NCI-H146 (cell line): ENCODE results near the gene FOS.
"Not testable (repeated sequence)": the region's sequence is repeated elsewhere in the genome, so short reads cannot be mapped to it uniquely, and the experiment has no call there.

Experiments
- DNase-seq: peaks from one replicate; lab custom pipeline; 2025; lab: John Stamatoyannopoulos, UW

The FOS gene

GRCh38 chr14:75294649-75295033, 16.0 kb downstream of the FOS start:
- peak; percentile 20 for DNase-seq

DNA sequence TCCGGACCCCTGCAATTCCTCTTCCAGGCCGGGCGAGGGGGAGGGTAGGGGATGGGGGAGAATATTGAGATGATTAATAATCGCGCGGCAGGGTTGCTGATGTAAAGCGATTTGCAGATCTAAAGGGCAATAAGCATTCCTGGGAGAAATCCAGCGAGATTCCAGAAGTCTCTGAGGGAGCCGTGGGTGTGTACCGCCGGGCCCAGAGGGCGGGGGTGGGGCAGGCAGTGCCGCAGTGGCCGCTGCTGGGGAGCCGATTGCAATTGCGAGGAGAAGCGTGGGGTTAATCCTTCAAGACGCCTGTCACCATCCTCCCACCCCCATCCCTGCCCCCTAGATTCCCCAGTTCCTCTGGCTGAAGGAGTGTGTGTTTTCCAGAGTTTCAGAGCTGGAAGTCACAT, 16.4 kb downstream of the FOS start:
- no peak for DNase-seq

DNA sequence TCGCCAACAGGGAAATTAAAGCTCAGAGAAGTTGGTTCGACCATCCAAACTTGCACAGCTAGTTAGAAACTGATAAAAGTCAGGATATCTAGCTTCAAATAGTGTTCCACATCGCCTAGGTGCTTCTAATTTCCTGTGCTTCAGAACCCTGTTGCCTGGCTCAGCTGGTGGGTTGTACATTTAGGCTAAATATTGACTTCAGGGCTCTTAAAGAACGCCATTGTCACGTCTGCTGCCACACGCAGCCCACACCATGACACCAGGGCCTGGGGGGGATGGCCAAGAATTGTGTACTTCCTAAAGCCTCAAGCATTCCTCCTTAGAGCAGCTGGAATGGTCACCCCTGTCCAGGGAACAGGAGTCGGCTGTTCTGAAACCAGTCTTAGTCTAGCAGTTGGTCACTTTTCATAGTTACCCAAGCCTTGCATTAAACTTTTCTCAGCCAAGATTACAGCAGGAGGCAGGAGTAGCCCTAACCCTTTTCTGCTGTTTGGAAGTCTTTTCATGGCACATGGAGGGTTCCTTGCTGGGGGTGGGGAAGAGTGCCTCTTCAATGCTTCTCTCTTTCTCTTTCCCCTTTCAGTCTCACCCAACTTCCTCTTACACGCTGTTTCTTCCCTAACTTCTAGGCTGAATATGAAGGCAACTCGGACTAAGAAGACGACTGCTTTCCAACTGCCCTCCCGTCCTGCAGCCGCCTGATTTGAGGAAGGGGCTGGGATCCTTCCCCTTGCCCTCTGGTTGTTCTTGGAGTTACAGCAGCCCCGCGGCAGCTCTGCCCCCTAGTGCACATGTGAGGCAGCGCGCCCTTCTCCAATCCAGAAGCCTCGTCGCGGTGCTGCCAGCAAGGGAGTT, 17.1 kb downstream of the FOS start:
- peak; percentile 25 for DNase-seq

DNA sequence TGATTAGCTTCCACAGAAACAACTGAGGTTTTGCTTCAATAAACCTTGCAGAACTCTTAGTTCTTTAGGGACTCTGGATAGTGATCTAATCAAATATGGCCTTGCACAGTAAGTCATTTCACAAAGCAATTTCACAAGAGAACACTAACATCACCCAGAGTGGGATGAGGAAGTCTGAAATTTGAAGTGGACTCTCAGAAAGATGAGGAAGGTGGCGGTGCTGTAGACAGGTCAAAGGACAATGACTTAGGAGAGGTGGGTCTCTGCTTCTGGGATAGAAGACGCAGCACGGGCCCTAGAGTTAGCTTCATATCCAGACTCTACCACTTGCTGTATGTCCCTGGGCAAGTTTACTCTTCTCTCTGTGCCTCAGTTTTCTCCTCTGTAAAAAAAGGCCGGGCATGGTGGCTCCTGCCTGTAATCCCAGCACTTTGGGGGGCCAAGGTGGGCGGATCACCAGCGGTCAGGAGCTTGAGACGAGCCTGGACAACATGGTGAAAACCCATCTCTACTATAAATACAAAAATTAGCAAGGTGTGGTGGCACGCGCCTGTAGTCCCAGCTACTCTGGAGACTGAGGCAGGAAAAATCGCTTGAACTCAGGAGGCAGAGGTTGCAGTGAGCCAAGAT, 18.9 kb downstream of the FOS start:
- DNase-seq, result no peak

DNA sequence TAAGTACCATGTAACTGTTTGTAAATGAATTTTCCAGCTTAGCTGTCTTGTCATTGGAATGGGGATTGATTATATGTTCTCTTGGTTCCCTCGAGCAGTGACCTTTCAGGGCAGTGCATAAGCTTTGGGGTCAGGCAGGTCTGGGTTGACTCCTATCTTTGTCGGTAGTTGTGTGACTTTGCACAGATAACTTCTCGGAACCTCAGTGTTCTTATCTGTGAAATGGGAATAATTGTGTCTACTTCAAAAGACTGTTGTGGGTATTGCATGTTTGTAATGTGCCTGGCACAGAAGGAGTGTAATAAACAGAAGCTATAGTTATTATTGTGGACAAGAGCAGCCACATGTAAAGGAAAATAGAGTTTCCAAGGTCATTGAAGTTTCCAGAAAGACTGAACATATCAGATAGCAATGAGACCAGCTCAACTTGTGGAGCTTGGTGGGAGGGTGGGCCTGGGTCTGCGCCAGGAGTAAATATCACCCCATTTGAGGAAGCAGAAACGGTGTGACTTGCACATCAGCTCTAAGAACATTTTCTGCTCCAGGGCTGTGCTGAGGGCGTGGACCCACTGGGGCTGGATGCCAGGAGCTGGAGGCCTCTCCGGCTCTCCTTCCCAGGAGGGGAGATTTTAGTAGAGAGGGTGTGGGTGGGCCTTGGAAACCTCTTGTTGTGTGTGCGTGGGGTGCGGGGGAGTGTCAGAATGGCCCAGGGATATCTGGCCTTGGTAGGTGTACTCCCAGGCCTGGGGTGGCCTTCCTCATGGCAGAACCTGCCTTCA, 19.7 kb downstream of the FOS start:
- no peak for DNase-seq

GRCh38 chr14:75299059-75299458, 20.4 kb downstream of the FOS start:
- DNase-seq, result no peak

- DNase-seq, result no peak
These were observed 20.9 kb downstream of the FOS start for GRCh38 chr14:75299576-75299975.

DNA sequence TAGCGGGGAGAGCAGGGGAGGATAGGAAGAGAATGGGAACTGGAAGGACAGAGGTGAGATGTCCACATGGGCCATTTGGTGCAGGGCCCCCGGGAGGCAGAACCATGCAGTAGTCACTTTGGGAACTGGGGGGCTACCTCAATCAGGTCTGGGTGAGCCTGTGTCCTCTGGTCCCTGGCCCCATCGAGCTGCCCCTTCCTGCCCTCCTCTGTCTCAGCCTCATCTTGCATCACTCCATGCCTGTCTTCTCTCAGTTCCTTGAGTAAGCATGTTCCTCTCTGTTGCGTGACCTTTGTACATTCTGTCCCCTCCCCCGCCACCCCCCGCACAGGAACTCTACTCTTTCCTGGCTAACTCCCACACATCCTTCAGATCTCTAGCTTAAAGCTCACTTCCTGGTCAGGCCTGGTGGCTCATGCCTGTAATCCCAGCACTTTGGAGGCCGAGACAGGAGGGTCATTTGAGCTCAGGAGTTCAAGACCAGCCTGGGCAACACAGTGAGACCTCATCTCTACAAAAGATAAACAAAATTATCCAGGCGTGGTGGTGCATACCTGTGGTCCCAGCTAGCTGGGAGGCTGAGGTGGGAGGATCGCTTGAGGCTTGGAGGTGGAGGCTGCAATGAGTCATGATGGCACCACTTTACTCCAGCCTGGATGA, 23.2 kb downstream of the FOS start:
- DNase-seq, result no peak

- peak; percentile 46 for DNase-seq
These were observed 24.8 kb downstream of the FOS start for GRCh38 chr14:75303381-75303789.

GRCh38 chr14:75306410-75306809, 27.8 kb downstream of the FOS start:
- DNase-seq, result not testable (repeated sequence)

DNA sequence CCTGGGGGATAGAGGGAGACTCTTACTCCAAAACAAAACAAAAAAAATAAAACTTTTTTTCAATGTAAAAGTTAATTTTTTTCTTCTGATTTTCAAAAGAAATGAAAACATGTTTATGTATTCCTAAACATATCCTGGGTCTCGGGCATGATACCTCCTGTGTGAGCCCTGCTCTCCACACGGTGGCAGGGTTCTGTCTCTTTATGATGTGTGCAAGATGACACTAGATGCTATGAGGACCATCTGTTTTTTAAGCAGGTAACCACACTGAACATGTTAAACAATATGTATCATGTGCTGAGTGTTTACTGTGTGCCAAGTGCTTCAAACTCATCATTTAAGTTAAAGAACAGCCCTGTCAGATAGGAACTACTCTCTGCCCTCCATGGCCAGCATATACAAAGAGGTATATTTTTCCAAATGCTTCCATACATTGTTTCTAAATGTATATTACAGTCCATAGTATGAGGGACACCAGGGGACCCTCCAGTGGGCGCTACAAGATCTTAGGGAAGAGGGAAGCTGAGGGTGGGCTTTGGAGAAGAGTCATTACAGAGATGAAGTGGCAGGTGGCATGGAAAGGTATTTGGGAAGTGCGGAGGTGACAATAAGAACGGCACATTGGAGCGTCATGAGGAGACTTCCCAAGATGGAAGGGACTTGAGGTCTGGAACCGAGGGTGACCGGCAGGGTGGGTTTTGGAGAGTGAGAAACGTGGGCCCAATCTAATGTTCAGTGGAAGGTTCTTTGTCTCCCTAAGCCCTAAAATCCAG, 28.5 kb downstream of the FOS start:
- DNase-seq, result peak; percentile 23

- peak; percentile 55 for DNase-seq
These were observed 29.2 kb downstream of the FOS start for GRCh38 chr14:75307700-75308379.

GRCh38 chr14:75308991-75309390, 30.4 kb downstream of the FOS start:
- DNase-seq, result not testable (repeated sequence)

- DNase-seq, result not testable (repeated sequence)
These were observed 30.9 kb downstream of the FOS start for GRCh38 chr14:75309561-75309960.

DNA sequence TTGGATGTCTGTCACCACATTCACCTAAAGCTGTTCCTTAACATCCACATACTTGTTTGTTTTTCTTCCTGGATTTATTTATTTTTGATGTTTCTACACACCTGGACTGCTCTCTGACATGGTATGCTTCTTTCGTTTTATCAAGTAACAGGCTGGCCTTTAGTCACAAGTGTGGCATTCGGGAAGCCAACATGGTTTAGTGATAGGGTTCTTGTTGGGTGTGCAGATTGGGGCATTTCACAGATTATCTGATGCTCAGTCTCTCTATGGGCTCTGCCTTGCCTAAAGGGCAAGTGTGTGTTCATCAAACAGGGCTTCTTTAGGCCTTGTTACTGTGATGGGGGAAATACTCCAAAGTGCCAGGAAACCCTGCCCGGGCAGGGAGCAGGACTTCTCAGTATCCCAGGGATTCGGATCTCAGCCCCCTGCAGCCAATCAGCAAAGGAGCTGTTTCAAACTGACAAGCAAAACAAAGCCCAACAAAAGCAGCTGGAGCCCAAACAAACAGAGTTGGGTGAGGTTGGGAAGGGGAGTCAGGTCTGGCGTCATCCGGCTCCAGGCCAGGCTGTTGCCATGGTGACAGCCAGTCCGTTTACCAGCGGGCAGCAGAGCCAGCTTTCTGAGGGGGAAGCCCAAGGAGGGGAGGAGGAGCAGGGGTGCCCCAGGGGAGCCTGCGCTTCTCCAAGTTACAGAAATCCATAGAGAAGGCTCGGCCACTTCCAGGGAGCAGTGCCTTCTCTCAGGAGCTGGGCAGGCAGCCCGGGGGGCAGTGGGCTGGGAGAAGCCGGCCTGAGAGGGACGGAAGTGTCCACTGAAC, 31.9 kb downstream of the FOS start:
- peak; percentile 66 for DNase-seq

- DNase-seq, result no peak
These were observed 32.7 kb downstream of the FOS start for GRCh38 chr14:75311356-75311755.

DNA sequence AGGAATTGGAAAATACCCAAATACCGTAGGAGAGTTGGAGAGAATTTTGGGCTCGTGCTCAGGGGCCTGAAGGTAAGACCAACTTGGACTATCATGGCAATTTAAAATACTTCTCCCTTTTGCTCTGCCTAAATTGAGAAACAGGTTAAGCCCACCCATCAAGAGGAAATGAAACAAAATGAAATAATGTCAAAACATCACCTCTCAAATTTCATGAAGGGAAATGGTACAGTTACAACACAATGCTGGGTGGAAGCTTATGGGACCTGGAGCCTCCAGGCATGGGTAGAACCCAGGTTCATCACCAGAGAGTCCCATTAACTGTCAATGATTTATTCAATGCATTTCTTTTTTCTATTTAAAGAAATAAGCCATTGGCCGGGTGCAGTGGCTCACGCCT, 33.7 kb downstream of the FOS start:
- no peak for DNase-seq

DNA sequence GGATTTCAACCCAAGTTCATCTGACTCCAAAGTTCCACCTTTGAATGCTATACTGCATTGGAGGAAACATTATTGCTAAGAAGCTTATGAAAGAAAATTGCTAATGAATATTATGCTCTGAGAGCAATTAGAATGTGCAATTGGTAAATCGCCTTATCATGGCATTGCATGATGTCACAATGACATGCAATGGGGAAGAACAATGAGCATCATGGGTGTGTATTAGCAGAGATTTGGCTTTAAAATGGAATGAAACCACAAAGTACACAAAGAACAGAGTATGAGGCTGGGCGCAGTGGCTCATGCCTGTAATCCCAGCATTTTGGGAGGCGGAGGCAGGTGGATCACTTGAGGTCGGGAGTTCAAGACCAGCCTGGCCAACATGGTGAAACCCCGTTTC, 34.7 kb downstream of the FOS start:
- no peak for DNase-seq

- no peak for DNase-seq
These were observed 36.5 kb downstream of the FOS start for GRCh38 chr14:75315144-75315543.

- no peak for DNase-seq
These were observed 38.5 kb downstream of the FOS start for GRCh38 chr14:75317148-75317547.
